ENCODE data around the gene TRIM27.

TRIM27 gene

GRCh38 chr6:28906669-28907068 lies 17.1 kb downstream of the TRIM27 start:
- no peak for TF ChIP-seq SIN3A (IDR thresholded peaks at IDR 0.05; ENCODE audit: borderline replicate concordance, insufficient read depth, low read length)
- TF ChIP-seq POLR2AphosphoS5 (IDR thresholded peaks at IDR 0.05; ENCODE audit: low read depth, low read length): no peak
- TF ChIP-seq REST (IDR thresholded peaks at IDR 0.05; ENCODE audit: insufficient read depth in 1 of 2, low read depth in 2 of 2, low read length in 2 of 2): no peak
- no peak for TF ChIP-seq TAF1 (IDR thresholded peaks at IDR 0.05; ENCODE audit: borderline replicate concordance, insufficient read depth, low read length)
- TF ChIP-seq FOXP2 (optimal IDR thresholded peaks at IDR 0.05; ENCODE audit: borderline replicate concordance, extremely low read depth, extremely low read length, insufficient read depth): no peak

GRCh38 chr6:28903686-28904085 lies 20.1 kb downstream of the TRIM27 start:
- TF ChIP-seq FOXP2 (optimal IDR thresholded peaks at IDR 0.05; ENCODE audit: borderline replicate concordance, extremely low read depth, extremely low read length, insufficient read depth): no peak
- no peak for TF ChIP-seq TAF1 (IDR thresholded peaks at IDR 0.05; ENCODE audit: borderline replicate concordance, insufficient read depth, low read length)
- no peak for TF ChIP-seq POLR2AphosphoS5 (IDR thresholded peaks at IDR 0.05; ENCODE audit: low read depth, low read length)
- TF ChIP-seq REST (IDR thresholded peaks at IDR 0.05; ENCODE audit: insufficient read depth in 1 of 2, low read depth in 2 of 2, low read length in 2 of 2): no peak
- no peak for TF ChIP-seq SIN3A (IDR thresholded peaks at IDR 0.05; ENCODE audit: borderline replicate concordance, insufficient read depth, low read length)

DNA sequence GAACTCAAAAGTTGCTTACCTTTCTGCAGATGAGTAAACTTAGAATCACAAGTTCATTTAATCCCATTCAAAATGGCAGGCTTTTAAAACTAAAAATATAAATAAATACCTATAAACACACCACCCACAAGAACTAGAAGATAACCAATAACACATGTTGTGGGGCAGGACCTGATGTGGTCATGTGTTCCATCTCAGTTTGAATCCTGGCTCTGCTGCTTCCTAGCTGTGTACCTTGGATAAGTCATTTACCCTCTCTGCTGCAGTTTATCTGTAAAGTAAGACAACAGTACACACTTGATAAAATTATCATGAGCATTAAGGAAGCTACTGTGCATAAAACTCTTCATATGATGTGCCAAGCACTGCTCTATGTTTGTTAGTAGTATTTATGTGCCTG lies 22.0 kb downstream of the TRIM27 start:
- TF ChIP-seq FOXP2 (optimal IDR thresholded peaks at IDR 0.05; ENCODE audit: borderline replicate concordance, extremely low read depth, extremely low read length, insufficient read depth): no peak
- no peak for TF ChIP-seq REST (IDR thresholded peaks at IDR 0.05; ENCODE audit: insufficient read depth in 1 of 2, low read depth in 2 of 2, low read length in 2 of 2)
- TF ChIP-seq SIN3A (IDR thresholded peaks at IDR 0.05; ENCODE audit: borderline replicate concordance, insufficient read depth, low read length): no peak
- no peak for TF ChIP-seq TAF1 (IDR thresholded peaks at IDR 0.05; ENCODE audit: borderline replicate concordance, insufficient read depth, low read length)
- TF ChIP-seq POLR2AphosphoS5 (IDR thresholded peaks at IDR 0.05; ENCODE audit: low read depth, low read length): no peak

DNA sequence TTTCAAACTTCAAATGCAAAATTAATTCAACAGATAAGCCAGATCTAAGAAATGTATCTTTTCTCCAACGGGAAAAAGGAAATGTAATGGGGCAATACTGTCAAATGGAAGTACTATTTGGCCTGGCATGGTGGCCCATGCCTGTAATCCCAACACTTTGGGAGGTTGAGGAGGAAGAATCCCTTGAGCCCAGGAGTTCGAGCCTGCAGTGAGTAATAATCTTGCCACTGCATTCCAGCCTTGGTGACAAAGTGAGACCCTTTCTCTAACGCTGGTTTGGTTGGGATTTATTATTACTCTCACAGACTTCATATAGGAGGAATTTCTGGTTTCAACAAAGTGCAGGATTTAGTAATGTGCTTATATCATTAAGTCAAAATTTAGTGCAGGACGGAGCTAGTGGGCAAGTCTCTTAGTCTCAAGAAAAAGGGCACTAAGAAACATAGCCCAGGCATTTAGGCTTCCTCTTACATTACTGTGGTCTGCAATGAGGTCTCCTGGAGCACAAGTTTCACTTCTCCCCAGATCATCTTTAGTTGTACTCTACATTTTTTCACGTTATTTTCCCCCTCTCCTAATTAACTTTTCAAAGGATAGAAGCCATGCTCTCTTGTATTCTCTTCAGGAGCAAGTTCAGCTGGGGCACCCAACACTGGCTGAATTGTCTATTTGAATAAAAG lies 23.1 kb downstream of the TRIM27 start:
- TF ChIP-seq REST (IDR thresholded peaks at IDR 0.05; ENCODE audit: insufficient read depth in 1 of 2, low read depth in 2 of 2, low read length in 2 of 2) (no peak), FOXP2 (optimal IDR thresholded peaks at IDR 0.05; ENCODE audit: borderline replicate concordance, extremely low read depth, extremely low read length, insufficient read depth) (no peak), POLR2AphosphoS5 (IDR thresholded peaks at IDR 0.05; ENCODE audit: low read depth, low read length) (no peak; the same call in 1 of the 2 replicates), SIN3A (IDR thresholded peaks at IDR 0.05; ENCODE audit: borderline replicate concordance, insufficient read depth, low read length) (no peak), TAF1 (IDR thresholded peaks at IDR 0.05; ENCODE audit: borderline replicate concordance, insufficient read depth, low read length) (no peak)

GRCh38 chr6:28898710-28898965 lies 25.1 kb downstream of the TRIM27 start:
- TF ChIP-seq SIN3A (IDR thresholded peaks at IDR 0.05; ENCODE audit: borderline replicate concordance, insufficient read depth, low read length) (no peak), REST (IDR thresholded peaks at IDR 0.05; ENCODE audit: insufficient read depth in 1 of 2, low read depth in 2 of 2, low read length in 2 of 2) (no peak), FOXP2 (optimal IDR thresholded peaks at IDR 0.05; ENCODE audit: borderline replicate concordance, extremely low read depth, extremely low read length, insufficient read depth) (no peak), POLR2AphosphoS5 (IDR thresholded peaks at IDR 0.05; ENCODE audit: low read depth, low read length) (no peak), TAF1 (IDR thresholded peaks at IDR 0.05; ENCODE audit: borderline replicate concordance, insufficient read depth, low read length) (no peak)
